ENCODE data around the gene AKR1E2.

Gene AKR1E2

DNA sequence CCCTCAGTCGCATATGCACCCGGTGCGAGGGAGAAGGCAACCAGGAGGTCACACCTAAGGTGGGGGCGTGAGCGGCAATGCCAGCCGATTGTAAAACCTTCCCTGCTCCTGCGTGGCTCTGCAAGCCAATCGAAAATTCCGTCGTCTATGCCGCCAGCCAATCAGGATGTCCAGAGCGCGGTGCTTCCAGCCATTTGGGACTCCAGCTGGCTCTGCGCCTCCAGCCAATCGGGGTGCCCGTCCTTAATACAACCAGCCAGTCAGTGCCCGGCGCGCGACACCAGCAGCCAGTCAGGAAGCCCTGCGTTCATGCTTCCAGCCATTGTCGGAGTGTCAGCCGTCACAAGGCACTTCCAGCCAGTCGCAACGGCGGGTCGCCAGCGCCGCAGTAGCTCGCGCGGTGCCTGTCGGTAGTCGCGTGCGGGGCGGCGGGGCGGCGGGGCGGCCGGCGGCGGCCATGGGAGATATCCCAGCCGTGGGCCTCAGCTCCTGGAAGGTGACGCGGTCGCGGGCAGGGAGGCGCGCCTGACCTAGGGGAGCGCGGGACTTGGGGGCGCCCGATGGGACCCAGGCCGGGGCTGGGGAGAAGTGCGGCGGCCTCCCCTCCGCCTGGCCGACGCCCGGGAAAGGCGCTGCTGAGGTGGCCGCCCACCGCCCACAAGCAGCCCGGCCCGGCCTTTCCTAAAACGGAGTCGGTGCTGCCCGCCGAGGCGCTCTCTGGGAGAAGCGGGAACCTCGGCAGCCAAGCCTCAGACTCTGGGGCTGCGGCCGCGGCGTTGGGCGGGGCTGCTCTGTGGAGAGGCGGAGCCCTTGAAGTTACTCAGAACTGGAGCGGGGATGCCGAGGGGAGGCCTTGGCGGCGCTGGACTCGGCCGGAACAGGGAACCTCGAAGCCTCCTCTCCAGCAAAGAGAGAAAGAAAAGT is at the start of gene AKR1E2:
AKR1E2 (plus strand) TSS at position 340 of the 924 bp plus-strand sequence; CDS start at position 458, 118 bp downstream.
- DNase-seq (ENCODE audit: low read depth in 3 of 3): peak; percentile 55 to 85 (median 75)

- DNase-seq (ENCODE audit: low read depth in 3 of 3): no peak
Measured at GRCh38 chr10:4776234-4776638, 49.8 kb upstream of the AKR1E2 start.

DNA sequence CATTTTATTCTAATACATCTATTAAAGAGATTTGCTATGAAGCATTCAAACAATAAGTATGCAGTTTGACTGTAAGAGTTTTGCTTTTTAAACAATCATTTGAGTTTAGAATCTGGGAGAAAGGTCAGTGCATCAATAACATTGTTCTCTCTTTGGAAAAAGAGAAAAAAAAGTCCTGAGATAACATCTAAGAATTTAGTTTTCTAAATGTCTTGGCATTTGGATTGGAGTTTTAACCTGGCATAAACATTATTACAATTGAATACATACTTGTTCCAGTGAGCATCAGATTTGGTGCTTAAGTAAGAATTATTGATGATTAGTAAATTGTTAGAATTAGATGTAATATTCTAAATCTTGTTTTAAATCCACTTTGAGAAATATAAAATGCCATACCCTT is 47.2 kb upstream of the AKR1E2 start:
- no peak for DNase-seq (ENCODE audit: low read depth in 3 of 3)

DNA sequence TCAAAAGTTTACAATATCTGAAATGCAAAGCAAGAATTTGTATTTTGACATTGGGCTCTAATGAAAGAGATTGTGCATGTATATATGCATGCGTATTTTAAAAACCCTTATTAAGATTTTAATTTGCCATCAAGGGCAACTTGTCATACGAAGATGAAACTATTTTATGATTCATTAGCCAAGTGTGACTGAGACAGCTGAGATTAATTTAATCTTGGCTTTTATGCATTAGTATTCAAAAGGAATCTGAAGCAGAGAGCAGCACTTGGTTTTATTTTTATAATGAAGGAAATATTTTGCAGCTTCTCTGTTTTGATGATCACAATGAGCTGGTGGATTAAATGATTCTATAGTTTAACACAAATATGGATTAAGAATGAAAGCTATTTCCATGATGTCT is 45.9 kb upstream of the AKR1E2 start:
- no peak for DNase-seq (ENCODE audit: low read depth in 3 of 3)

DNA sequence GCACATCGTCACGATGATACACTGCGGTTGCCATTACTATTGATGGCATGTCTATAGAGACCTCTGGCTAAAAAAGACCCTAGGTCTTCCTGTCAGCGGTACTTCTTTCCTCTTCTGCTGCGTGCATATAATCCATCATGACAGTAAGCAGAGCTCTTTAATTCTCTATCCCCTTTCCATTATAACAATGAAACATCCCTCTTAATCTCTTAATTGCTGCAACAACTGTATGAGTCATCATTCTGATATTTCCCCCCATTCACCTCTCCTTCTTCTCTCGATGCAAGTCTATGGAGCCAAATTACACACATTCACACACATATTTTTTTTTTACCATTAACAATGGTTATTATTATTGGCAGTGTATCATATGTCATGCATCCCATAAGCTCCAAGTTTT is 45.2 kb upstream of the AKR1E2 start:
- DNase-seq (ENCODE audit: low read depth in 3 of 3): no peak

DNA sequence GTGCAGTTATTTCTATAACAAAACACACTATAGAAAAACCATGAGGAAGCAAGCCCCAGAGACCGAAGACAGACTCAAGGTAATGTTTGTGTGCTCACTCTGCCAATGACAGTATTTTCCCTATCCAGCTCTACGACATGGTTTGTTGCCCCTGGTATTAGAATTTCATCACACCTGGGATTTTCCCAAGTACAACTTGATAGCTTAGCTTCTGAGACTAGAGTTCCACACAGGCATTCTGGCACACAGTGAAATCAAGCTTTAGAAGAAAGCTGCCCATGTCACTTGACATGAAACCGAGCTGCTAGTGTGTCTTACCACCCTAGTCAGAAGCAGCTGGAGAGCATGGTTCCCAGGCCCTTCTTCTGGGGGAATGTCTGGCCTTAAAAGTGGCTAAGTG is 44.1 kb upstream of the AKR1E2 start:
- no peak for DNase-seq (ENCODE audit: low read depth in 3 of 3)

DNA sequence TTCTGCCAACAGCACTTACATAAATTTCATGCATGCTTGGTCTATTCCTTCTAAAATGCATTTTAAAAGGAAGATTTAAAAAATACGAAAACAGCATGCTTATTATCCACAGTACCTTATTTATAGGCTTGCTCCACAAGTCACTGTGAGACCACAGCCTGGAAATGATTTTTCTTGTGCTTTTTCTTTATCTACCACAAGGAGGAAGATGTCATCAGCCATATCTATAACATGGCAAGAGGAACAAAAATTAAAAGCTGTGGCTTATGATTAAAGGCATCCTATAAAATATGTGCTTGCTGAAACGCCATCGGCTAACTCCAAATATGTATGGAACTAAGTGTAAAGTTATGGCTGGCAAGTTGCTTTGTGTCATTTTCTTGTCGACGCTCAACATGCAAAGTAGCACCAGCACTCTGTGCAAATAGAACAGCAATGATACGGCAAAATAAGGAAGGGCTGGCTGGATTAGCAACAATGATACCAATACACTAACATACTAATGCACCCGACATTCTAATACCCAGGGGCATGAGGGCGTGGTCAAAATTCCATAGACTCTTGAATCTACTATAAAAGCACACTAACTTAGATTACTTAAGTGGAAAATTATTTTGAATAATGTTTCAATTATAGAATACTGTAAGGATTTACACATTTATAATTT is 41.2 kb upstream of the AKR1E2 start:
- DNase-seq (ENCODE audit: low read depth in 3 of 3): no peak

GRCh38 chr10:4786043-4786839 is 39.8 kb upstream of the AKR1E2 start:
- no peak for DNase-seq (ENCODE audit: low read depth in 3 of 3)

DNA sequence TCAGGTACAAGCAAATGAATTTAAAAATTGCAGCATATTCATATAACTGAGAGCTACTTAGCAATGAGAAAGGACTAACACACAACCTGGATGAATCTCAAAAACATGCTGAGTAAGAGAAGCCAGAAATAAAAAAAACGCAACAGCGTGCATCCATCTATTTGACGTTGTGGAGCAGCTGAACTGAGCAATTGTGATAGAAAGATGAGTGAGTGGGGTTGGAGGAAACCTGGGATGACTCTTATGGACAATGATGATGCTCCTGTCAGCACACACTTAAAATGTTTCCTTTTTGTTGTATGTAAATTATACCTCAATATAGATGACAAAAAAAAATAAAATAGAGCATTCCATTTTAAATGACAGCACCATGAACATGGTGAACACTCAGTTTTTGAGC is 36.0 kb upstream of the AKR1E2 start:
- no peak for DNase-seq (ENCODE audit: low read depth in 3 of 3)

- DNase-seq (ENCODE audit: low read depth in 3 of 3): no peak
Measured at GRCh38 chr10:4790922-4791321, 35.1 kb upstream of the AKR1E2 start.

- no peak for DNase-seq (ENCODE audit: low read depth in 3 of 3)
Measured at GRCh38 chr10:4792381-4792780, 33.6 kb upstream of the AKR1E2 start.

- DNase-seq (ENCODE audit: low read depth in 3 of 3): no peak
Measured at GRCh38 chr10:4801405-4801804, 24.6 kb upstream of the AKR1E2 start.

- no peak for DNase-seq (ENCODE audit: low read depth in 3 of 3)
Measured at GRCh38 chr10:4802711-4803487, 23.1 kb upstream of the AKR1E2 start.

- DNase-seq (ENCODE audit: low read depth in 3 of 3): no peak
Measured at GRCh38 chr10:4803822-4804221, 22.2 kb upstream of the AKR1E2 start.

DNA sequence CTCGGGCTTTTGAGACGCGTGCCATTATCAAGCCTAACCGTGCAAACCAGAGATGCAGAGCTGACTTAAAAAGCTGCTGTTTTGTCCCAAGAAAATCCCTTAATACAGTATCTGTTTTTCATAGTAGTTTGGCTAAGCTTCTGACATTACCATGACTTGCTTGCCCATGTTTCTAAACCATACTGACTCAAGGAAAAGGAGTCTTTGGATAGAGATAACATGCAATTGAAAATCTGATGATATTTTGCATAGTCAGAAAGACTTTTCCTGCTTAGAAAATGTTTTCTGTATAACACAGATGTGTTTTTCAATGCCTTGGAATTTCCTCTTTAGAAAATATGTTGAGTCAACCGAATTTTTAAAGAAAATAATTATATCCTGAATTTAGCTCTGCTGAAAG is 21.5 kb upstream of the AKR1E2 start:
- DNase-seq (ENCODE audit: low read depth in 3 of 3): no peak

DNA sequence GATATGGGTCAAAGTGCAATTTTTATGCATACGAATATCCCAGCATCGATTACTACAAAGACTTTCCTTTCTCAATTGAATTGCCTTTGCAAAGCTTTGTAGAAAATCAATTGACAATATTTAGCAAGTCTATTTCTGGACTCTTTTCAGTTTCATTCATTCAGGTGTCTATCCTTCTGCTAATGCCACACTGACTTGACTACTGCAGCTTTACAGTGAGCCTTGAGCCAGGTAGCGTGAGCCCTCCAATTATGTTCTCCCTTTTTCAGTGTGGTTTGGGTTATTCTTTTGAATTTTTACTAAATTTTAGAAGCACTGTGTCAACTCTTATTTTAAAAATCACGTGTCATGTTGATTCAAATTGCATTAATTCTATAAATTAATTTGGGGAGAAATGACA is 19.5 kb upstream of the AKR1E2 start:
- no peak for DNase-seq (ENCODE audit: low read depth in 3 of 3)

DNA sequence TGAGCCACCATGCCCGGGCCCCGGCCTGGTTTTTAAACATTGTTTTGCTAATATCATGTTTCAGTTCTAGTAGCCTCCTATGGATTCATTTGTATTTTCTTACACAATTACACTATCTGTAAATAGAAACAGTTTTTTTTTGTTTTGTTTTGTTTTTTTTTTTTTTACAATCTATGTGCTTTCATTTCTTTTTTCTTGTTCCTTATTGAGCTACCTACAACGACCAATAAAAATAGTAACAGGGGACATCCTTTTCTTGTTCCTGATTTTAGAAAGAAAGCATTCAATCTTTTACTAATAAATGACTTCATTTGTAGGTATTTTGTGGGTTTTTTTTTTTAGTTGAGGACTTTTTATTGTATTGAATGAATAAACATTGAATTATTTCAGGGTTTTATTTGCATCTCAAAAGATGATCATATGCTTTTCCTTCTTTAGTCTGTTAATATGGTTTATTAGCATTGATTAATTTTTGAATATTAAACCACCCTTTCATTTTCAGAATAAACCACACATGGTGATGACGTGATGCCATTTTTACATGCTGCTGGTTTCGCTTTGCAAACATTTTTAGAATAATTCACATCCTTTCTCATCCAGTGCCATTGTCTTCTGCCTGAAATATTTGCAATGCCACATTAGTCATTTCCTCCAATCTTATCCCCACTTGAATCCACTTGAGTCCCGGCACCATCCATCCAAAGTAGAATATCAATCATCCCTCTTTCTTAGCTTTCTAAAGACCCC is 18.1 kb upstream of the AKR1E2 start:
- DNase-seq (ENCODE audit: low read depth in 3 of 3): no peak

GRCh38 chr10:4809156-4809555 is 16.9 kb upstream of the AKR1E2 start:
- no peak for DNase-seq (ENCODE audit: low read depth in 3 of 3)

GRCh38 chr10:4810092-4810491 is 15.9 kb upstream of the AKR1E2 start:
- DNase-seq (ENCODE audit: low read depth in 3 of 3): no peak

- DNase-seq (ENCODE audit: low read depth in 3 of 3): no peak
Measured at GRCh38 chr10:4812046-4812445, 14.0 kb upstream of the AKR1E2 start.

DNA sequence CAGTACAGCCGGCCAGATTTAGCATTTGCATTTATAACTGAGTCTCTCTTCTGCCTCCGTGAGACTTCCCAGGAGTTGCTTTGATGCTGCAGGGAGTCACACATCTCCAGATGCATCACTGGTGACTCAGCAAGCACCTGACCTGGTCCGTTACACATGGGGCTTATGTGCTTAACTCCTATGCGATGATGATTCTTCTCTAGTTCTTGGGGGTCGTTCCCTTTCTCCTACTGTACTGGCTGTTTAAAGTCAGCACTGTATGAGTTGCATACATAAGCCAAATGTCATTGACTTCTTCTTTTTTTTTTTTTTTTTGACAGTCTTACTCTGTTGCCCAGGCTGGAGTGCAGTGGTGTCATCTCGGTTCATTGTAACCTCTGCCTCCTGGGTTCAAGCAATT is 13.0 kb upstream of the AKR1E2 start:
- no peak for DNase-seq (ENCODE audit: low read depth in 3 of 3)
